ENCODE results near the gene FAIM2.
A peak's percentile ranks its signal among the peaks of the same experiment; 100 is the strongest.

FAIM2 gene

GRCh38 chr12:49818241-49818895, 85.3 kb downstream of the FAIM2 start:
- ChIA-PET CTCF (no interaction called here), POLR2A (interaction anchor here (3.6 kb wide), 1 partner anchor 10 kb away, joined by 23 read pairs; the partner anchor contains the start of gene NCKAP5L)
- Histone ChIP-seq H3K4me3 (ENCODE audit: low read depth, low read length) (no peak overlapping the region), H3K4me1 (ENCODE audit: control insufficient read depth, insufficient read depth, low read length) (no peaks in the 10 kb centered on the region), H3K36me3 (ENCODE audit: control insufficient read depth in 2 of 2, insufficient read depth in 1 of 2, low read length in 2 of 2) (peaks cover 13 to 22% of the 10 kb centered on the region in 2 experiments; a peak in 2 of 3 replicates), H3K27ac (ENCODE audit: extremely low read depth, low read depth, low read length) (no peak overlapping the region), H3K9me3 (ENCODE audit: control insufficient read depth, insufficient read depth, low read depth, low read length) (no peaks in the 10 kb centered on the region)
- TF ChIP-seq ZNF19 (tag by site-specific recombination; IDR thresholded peaks at IDR 0.05; ENCODE audit: low read depth): no peak
- TF ChIP-seq ZNF394 (tag by site-specific recombination; IDR thresholded peaks at IDR 0.05; ENCODE audit: borderline replicate concordance): peak; percentile 47; the same call in 1 of the 2 replicates
- no peak for TF ChIP-seq ZNF664 (tag by site-specific recombination; IDR thresholded peaks at IDR 0.05)

Measured in HEK293 (cell line).